Retinal pigment epithelial cell (primary cell): ENCODE data around the gene TNRC6C.
A peak's percentile ranks its signal among the peaks of the same experiment; 100 is the strongest.

Source experiments
- DNase-seq: peaks from one replicate; pipeline ENCODE4 v3.0.0-alpha.2; 2010; ENCODE audit warnings: low read depth
- H3K4me3 ChIP-seq: 2 replicates; pipeline ENCODE4 v1.5.1; 2011; ENCODE audit warnings: mild to moderate bottlenecking, low read length, control low read depth, moderate library complexity
- TF ChIP-seq, protein P1 (sequence below): conservative IDR thresholded peaks from 2 replicates; pipeline ENCODE4 v1.5.1; 2011; ENCODE audit warnings: low read depth, low read length, control low read depth, inconsistent platforms

TNRC6C gene

DNA sequence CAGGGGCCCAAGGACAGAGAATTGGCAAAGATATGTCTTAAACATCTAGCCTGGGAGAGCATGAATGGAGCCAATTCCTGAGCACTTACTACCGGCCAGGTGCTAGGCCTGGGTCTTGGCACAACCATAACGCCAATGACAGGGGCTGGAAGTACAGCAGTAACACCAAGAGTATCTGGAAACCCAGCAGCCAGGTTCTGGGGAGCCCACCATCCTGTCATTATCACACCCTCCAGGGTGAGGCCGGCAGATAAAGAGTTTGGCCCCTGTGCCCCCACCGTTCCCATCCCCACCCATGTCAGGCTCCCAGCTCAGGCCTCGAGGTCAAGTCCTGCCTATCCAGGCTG is 171.6 kb downstream of the TNRC6C start:
- TF ChIP-seq, protein P1, sequence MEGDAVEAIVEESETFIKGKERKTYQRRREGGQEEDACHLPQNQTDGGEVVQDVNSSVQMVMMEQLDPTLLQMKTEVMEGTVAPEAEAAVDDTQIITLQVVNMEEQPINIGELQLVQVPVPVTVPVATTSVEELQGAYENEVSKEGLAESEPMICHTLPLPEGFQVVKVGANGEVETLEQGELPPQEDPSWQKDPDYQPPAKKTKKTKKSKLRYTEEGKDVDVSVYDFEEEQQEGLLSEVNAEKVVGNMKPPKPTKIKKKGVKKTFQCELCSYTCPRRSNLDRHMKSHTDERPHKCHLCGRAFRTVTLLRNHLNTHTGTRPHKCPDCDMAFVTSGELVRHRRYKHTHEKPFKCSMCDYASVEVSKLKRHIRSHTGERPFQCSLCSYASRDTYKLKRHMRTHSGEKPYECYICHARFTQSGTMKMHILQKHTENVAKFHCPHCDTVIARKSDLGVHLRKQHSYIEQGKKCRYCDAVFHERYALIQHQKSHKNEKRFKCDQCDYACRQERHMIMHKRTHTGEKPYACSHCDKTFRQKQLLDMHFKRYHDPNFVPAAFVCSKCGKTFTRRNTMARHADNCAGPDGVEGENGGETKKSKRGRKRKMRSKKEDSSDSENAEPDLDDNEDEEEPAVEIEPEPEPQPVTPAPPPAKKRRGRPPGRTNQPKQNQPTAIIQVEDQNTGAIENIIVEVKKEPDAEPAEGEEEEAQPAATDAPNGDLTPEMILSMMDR = no peak
- H3K4me3 ChIP-seq = no peak overlapping the region
- no peak for DNase-seq

DNA sequence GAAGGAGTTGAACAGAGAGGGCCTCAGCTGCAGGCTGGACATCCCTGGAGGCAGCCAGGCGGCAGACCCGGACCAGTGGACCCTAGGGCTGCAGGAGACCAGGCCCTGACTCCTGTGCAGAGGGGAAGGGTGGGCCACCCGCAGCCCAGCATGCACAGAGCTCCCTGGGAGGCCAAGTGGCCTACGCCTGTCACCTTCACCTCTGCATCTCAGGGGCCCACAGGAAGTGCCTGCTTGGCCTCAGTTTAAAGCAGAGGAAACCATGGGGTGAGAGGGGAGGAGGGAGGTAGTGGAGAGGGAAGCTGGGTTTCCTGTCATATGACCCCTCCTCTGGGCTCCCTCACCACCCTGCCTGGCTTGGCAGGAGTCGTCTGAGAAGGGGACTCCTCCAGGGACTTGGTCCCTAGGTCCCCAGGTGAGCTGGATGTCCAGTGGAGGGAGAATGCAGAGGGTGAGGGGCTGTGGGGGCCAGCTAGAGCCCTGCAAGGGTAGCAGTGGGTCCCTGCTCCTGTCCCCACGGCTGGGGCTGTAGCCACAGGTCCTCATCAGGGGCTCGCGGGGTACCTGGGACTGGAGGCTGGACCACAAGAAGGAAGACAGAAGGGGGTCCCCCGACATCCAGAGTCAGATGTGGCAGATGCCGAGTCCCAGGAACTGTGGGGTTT is 172.1 kb downstream of the TNRC6C start, which contains the start of gene TMC8:
Gene TMC8 (plus strand): TSS at position 335 of the 665 bp plus-strand sequence. CDS start 818 bp downstream, outside the sequence.
- TF ChIP-seq, protein P1 = no peak
- DNase-seq = no peak
- H3K4me3 ChIP-seq = no peak within 1 kb of the TSS

DNA sequence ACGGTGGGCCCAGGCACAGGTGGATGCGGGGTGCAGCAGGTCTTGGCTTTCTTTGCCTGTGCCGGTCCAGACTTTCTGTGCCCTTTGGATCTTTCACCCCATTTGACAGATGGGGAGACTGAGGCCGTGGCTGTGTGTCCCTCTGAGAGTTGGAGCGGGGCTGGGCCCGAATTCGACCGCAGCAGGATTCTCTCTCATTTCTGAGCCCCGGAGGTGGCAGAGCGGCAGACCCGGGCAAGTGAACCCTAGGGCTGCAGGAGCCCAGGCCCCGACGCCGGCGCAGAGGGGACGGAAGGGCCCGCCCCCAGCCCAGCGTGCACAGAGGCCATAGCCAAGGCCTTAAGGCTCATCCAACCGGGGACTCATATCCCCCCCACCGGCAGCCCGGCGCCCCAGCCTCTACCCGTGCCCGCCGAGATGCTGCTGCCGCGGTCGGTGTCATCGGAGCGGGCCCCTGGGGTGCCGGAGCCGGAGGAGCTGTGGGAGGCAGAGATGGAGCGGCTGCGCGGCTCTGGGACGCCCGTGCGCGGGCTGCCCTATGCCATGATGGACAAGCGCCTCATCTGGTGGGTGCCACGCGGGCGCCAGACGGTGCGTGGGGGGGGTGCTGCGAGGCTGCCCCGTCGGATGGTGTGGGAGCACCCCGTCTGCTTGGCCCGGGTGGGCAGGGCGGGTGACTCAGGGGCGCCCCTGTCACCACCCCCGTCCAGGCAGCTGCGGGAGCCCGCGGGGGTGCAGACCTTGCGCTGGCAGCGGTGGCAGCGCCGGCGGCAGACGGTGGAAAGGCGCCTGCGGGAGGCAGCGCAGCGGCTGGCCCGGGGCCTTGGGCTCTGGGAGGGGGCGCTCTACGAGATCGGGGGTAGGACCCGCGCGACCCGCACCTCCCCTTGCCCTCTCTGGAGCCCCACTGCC is 172.9 kb downstream of the TNRC6C start:
- TF ChIP-seq, protein P1 = no peak
- no peak for DNase-seq
- H3K4me3 ChIP-seq = peak overlapping the region; percentile 20

DNA sequence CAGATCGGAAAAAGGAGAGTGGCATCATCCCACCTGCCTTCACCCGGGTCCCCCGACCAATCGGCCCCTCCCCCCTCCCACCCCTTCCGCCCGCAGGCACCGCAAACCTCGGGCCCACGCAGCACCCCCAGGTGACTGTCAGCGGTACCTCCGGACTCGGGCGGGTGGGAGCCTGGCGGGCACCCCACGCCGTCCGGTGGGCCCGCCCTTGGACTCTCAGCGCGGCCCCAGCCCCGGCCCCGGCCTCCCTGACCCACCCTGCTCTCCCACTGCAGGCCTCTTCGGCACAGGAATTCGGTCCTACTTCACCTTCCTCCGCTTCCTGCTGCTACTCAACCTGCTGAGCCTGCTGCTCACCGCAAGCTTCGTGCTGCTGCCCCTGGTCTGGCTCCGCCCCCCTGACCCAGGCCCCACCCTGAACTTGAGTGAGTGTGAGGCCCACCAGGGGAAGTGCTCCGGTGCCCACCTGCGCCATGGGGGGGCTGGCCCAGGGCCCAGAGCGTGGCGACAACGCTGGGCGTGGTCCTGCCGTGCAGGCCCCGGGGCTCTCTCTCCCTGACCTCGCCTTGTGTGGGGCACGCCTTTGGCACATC is 173.7 kb downstream of the TNRC6C start:
- H3K4me3 ChIP-seq = peak overlapping the region; percentile 20
- TF ChIP-seq, protein P1 = no peak
- DNase-seq = no peak

DNA sequence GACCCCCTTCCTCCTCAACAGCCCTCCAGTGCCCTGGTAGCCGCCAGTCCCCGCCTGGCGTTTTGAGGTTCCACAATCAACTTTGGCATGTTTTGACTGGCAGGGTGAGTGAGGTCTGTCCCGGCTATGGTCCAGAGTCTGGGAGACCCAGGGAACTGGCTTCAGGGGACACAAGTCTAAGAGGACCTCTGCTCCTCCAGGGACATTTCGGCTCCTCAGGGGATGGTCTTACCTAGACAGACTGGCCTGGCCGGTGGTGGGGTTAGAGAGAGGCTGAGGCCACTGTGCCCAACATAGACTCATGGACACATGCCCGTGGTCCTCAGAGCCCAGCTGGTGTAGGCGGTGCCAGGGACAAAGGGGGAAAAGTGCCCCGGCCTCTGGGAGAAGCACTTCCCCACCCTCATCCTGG is 174.3 kb downstream of the TNRC6C start:
- TF ChIP-seq, protein P1 = no peak
- no peak for DNase-seq

DNA sequence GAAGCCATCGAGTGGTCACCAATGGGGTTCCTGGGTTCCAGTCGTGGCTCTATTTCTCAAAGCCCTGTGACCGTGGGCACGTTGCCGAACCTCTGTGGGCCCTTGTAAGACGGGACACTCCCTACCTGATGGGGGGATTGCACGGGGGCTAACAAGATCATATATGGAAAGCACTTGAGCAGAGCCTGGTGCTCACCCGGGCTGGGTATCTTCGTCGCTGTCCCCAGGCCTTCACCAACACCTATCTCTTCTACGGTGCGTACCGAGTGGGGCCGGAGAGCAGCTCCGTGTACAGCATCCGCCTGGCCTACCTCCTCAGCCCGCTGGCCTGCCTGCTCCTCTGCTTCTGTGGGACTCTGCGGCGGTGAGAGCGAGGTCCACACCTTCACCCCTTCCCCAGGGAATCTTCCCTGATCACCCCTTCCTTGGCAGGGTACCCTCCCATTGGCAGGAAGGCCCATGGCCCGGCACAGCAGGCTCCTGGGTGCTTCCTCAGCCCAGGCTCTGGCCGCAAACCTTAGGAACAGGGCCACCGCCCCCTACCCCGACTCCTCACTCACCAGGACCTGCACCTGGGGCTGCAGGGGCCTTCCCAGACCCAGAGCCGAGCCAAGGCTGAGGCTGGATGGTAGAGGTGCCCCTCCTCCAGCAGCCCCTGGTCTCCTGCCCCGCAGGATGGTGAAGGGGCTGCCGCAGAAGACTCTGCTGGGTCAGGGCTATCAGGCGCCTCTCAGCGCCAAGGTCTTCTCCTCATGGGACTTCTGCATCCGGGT is 174.9 kb downstream of the TNRC6C start:
- no peak overlapping the region for H3K4me3 ChIP-seq
- DNase-seq = no peak
- TF ChIP-seq, protein P1 = no peak

More for the DNA sequence above, 174.3 kb downstream of the TNRC6C start:
- no peak overlapping the region for H3K4me3 ChIP-seq
